GM12878 (cell line): Measurements from ENCODE around the gene TMEM229B.

Source experiments
- CBX3 ChIP-seq: fragments of 200-600 bp; sonication (generic); IDR thresholded peaks from 2 replicates; pipeline ENCODE4 v1.6.1; 2016; ENCODE audit warnings: low read depth, borderline replicate concordance
- EP300 ChIP-seq, 2 experiments: fragments of 150-350 bp in 1 of 2; IDR thresholded peaks; 2 replicates each; pipeline ENCODE4 v1.6.1; 2011 to 2012; ENCODE audit warnings: low read depth in 2 of 2, low read length in 2 of 2, borderline replicate concordance in 1 of 2, improper control_type of control experiment in 1 of 2, inconsistent platforms in 1 of 2; ENCODE audit not compliant: control insufficient read depth in 1 of 2
- EZH2 ChIP-seq: IDR thresholded peaks from 2 replicates; pipeline ENCODE4 v1.6.1; 2012; ENCODE audit warnings: low read depth, mild to moderate bottlenecking, control low read depth, inconsistent platforms, low read length, borderline replicate concordance; ENCODE audit not compliant: control insufficient read depth
- GABPA ChIP-seq: IDR thresholded peaks from 2 replicates; pipeline ENCODE4 v1.6.1; 2014; ENCODE audit warnings: antibody characterized with exemption, low read depth, mild to moderate bottlenecking, inconsistent platforms
- NFXL1 ChIP-seq: fragments of 450-650 bp; IDR thresholded peaks from 2 replicates; pipeline ENCODE4 v1.6.1; 2017; ENCODE audit warnings: antibody characterized with exemption, mild to moderate bottlenecking, borderline replicate concordance
- POLR2A ChIP-seq: IDR thresholded peaks from 2 replicates; pipeline ENCODE4 v1.6.1; 2011; ENCODE audit warnings: low read depth, mild to moderate bottlenecking, low read length
- RAD51 ChIP-seq: fragments of 450-650 bp; IDR thresholded peaks from 2 replicates; pipeline ENCODE4 v1.6.1; 2016; ENCODE audit warnings: moderate library complexity, mild to moderate bottlenecking, inconsistent platforms
- RFX5 ChIP-seq: IDR thresholded peaks from 2 replicates; pipeline ENCODE4 v1.6.1; 2011; ENCODE audit warnings: low read depth, low read length, improper control_type of control experiment
- SP1 ChIP-seq: IDR thresholded peaks from one replicate; pipeline ENCODE4 v1.6.1; 2011; ENCODE audit warnings: low read depth, low read length
- ZNF274 ChIP-seq: IDR thresholded peaks from one replicate; pipeline ENCODE4 v1.8.0; 2011; ENCODE audit not compliant: insufficient read length, insufficient read depth
- ZZZ3 ChIP-seq: IDR thresholded peaks from 2 replicates; pipeline ENCODE4 v1.6.1; 2011; ENCODE audit warnings: low read depth; ENCODE audit not compliant: control insufficient read depth, insufficient read length
- TF ChIP-seq, protein P1 (sequence below), 3 experiments: IDR thresholded peaks in 2 of 3; conservative IDR thresholded peaks in 1 of 3; 2 replicates each; pipeline ENCODE4 v1.5.1; 2011; ENCODE audit warnings: low read depth in 3 of 3, low read length in 3 of 3, mild to moderate bottlenecking in 3 of 3, control low read depth in 2 of 3, moderate library complexity in 2 of 3, inconsistent platforms in 1 of 3, mixed read lengths in 1 of 3; ENCODE audit not compliant: control insufficient read depth in 2 of 3, insufficient read depth in 1 of 3; ENCODE audit errors: extremely low read depth in 1 of 3

GRCh38 chr14:67472726-67473125 lies 15.8 kb downstream of the TMEM229B start:
- TF ChIP-seq EP300 (IDR thresholded peaks at IDR 0.05; ENCODE audit: borderline replicate concordance in 1 of 2, control insufficient read depth in 1 of 2, low read depth in 2 of 2, low read length in 2 of 2) (no peak), ZNF274 (no peak), RFX5 (no peak), POLR2A (no peak), RAD51 (no peak), EZH2 (no peak), GABPA (no peak), NFXL1 (no peak), ZZZ3 (no peak), SP1 (no peak), CBX3 (no peak)
- TF ChIP-seq, protein P1, sequence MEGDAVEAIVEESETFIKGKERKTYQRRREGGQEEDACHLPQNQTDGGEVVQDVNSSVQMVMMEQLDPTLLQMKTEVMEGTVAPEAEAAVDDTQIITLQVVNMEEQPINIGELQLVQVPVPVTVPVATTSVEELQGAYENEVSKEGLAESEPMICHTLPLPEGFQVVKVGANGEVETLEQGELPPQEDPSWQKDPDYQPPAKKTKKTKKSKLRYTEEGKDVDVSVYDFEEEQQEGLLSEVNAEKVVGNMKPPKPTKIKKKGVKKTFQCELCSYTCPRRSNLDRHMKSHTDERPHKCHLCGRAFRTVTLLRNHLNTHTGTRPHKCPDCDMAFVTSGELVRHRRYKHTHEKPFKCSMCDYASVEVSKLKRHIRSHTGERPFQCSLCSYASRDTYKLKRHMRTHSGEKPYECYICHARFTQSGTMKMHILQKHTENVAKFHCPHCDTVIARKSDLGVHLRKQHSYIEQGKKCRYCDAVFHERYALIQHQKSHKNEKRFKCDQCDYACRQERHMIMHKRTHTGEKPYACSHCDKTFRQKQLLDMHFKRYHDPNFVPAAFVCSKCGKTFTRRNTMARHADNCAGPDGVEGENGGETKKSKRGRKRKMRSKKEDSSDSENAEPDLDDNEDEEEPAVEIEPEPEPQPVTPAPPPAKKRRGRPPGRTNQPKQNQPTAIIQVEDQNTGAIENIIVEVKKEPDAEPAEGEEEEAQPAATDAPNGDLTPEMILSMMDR (IDR thresholded peaks at IDR 0.05 in 2 of 3, conservative IDR thresholded peaks at IDR 0.05 in 1 of 3; ENCODE audit: control insufficient read depth in 2 of 3, extremely low read depth in 1 of 3, insufficient read depth in 1 of 3, low read depth in 3 of 3, low read length in 3 of 3): no peak
